Activated CD4-positive, alpha-beta memory T cell treated with anti-CD3 and anti-CD28 coated beads for 36 hours (primary cell): ENCODE measurements around the gene RAD51B. TPM values are rescaled to one million over a fixed set of nuclear protein-coding genes. Genes with fewer than 3 reads are reported as not detected.

Source experiments
- CTCF ChIA-PET: fragments of 350-600 bp; sonication (Branson Sonifier 250); formaldehyde crosslinking; loops from one replicate; lab custom pipeline; 2021; ENCODE audit warnings: antibody characterized with exemption, inconsistent platforms; lab: Charles Lee
- POLR2A ChIA-PET: fragments of 350-600 bp; sonication (Branson Sonifier 250); formaldehyde crosslinking; loops from one replicate; lab custom pipeline; 2021; ENCODE audit warnings: antibody characterized with exemption; lab: Charles Lee
- DNase-seq: peaks from one replicate; pipeline ENCODE4 v3.0.0-alpha.2; 2020
- H3K27ac Mint-ChIP-seq: one replicate; pipeline ENCODE4 v1.8.0; 2021; ENCODE audit warnings: mixed read lengths
- H3K27me3 Mint-ChIP-seq: one replicate; pipeline ENCODE4 v1.8.0; 2021; ENCODE audit warnings: mixed read lengths
- H3K36me3 Mint-ChIP-seq: one replicate; pipeline ENCODE4 v1.8.0; 2021; ENCODE audit warnings: mixed read lengths
- H3K4me1 Mint-ChIP-seq: one replicate; pipeline ENCODE4 v1.8.0; 2021; ENCODE audit warnings: low read depth, mixed read lengths
- H3K4me3 Mint-ChIP-seq: one replicate; pipeline ENCODE4 v1.8.0; 2021; ENCODE audit warnings: mild to moderate bottlenecking, mixed read lengths
- H3K9me3 Mint-ChIP-seq: one replicate; pipeline ENCODE4 v1.8.0; 2021; ENCODE audit warnings: mixed read lengths
- intact Hi-C: fragments of 100-400 bp; cut with micrococcal nuclease; formaldehyde crosslinking; loops from one replicate; pipeline ENCODE4 v1.15.1; 2023
- total RNA-seq, 2 experiments: library from RNA; stranded (reverse); gene quantifications; one replicate each; pipeline ENCODE4 v1.2.3, GENCODE V29; 2021

RAD51B gene
- total RNA-seq, 2 experiments from 2014 or later: 32.3 to 34.3 TPM

GRCh38 chr14:67911562-67911961 lies 92.0 kb downstream of the RAD51B start:
- intact Hi-C loops: no loop called here
- ChIA-PET CTCF (interaction anchor here (0.8 kb wide), 2 partner anchors 22 to 30 kb away, joined by 3 read pairs; no protein-coding TSS in a partner anchor), POLR2A (no interaction called here)
- H3K27ac Mint-ChIP-seq: no peak overlapping the region
- H3K9me3 Mint-ChIP-seq: no peaks in the 10 kb centered on the region
- no peaks in the 10 kb centered on the region for H3K36me3 Mint-ChIP-seq
- no peaks in the 10 kb centered on the region for H3K27me3 Mint-ChIP-seq
- no peak for DNase-seq
- H3K4me1 Mint-ChIP-seq: no peaks in the 10 kb centered on the region
- H3K4me3 Mint-ChIP-seq: no peak overlapping the region

- Mint-ChIP-seq H3K9me3 (no peaks in the 10 kb centered on the region), H3K4me3 (no peak overlapping the region), H3K27me3 (no peaks in the 10 kb centered on the region), H3K36me3 (no peaks in the 10 kb centered on the region), H3K27ac (no peak overlapping the region), H3K4me1 (no peaks in the 10 kb centered on the region)
- POLR2A ChIA-PET: no interaction called here
- intact Hi-C loops: no loop called here
- no peak for DNase-seq
- CTCF ChIA-PET: no interaction called here
These were observed 96.9 kb downstream of the RAD51B start for GRCh38 chr14:67916430-67916829.

GRCh38 chr14:67917006-67917405 lies 97.4 kb downstream of the RAD51B start:
- ChIA-PET POLR2A (no interaction called here), CTCF (no interaction called here)
- DNase-seq: no peak
- Mint-ChIP-seq H3K9me3 (no peaks in the 10 kb centered on the region), H3K27me3 (no peaks in the 10 kb centered on the region), H3K27ac (no peak overlapping the region), H3K4me1 (no peaks in the 10 kb centered on the region), H3K4me3 (no peak overlapping the region), H3K36me3 (no peaks in the 10 kb centered on the region)
- intact Hi-C loops: no loop called here

- no peaks in the 10 kb centered on the region for H3K9me3 Mint-ChIP-seq
- DNase-seq: no peak
- H3K27me3 Mint-ChIP-seq: no peaks in the 10 kb centered on the region
- intact Hi-C loops: no loop called here
- H3K36me3 Mint-ChIP-seq: no peaks in the 10 kb centered on the region
- no peaks in the 10 kb centered on the region for H3K4me1 Mint-ChIP-seq
- ChIA-PET CTCF (no interaction called here), POLR2A (no interaction called here)
- H3K4me3 Mint-ChIP-seq: no peak overlapping the region
- H3K27ac Mint-ChIP-seq: no peak overlapping the region
These were observed 99.3 kb downstream of the RAD51B start for GRCh38 chr14:67918838-67919237.

GRCh38 chr14:67919259-67920032 lies 99.9 kb downstream of the RAD51B start:
- no peak for DNase-seq
- intact Hi-C loops: no loop called here
- H3K9me3 Mint-ChIP-seq: no peaks in the 10 kb centered on the region
- POLR2A ChIA-PET: no interaction called here
- CTCF ChIA-PET: no interaction called here
- no peak overlapping the region for H3K27ac Mint-ChIP-seq
- no peaks in the 10 kb centered on the region for H3K4me1 Mint-ChIP-seq
- peaks cover 2% of the 10 kb centered on the region for H3K36me3 Mint-ChIP-seq
- no peak overlapping the region for H3K4me3 Mint-ChIP-seq
- no peaks in the 10 kb centered on the region for H3K27me3 Mint-ChIP-seq

- Mint-ChIP-seq H3K9me3 (peaks cover 24% of the 10 kb centered on the region), H3K36me3 (peaks cover 20% of the 10 kb centered on the region), H3K27me3 (no peaks in the 10 kb centered on the region), H3K4me3 (no peak overlapping the region), H3K4me1 (no peaks in the 10 kb centered on the region), H3K27ac (no peak overlapping the region)
- no peak for DNase-seq
- POLR2A ChIA-PET: no interaction called here
- CTCF ChIA-PET: no interaction called here
- intact Hi-C loops: no loop called here
These were observed 107.2 kb downstream of the RAD51B start for GRCh38 chr14:67926821-67927220.

GRCh38 chr14:67927244-67927643 lies 107.7 kb downstream of the RAD51B start:
- ChIA-PET POLR2A (no interaction called here), CTCF (interaction anchor here (0.6 kb wide), 1 partner anchor 212 kb away, joined by 3 read pairs; no protein-coding TSS in a partner anchor)
- Mint-ChIP-seq H3K27me3 (no peaks in the 10 kb centered on the region), H3K27ac (no peak overlapping the region), H3K36me3 (peaks cover 20% of the 10 kb centered on the region), H3K4me3 (no peak overlapping the region), H3K9me3 (peaks cover 24% of the 10 kb centered on the region), H3K4me1 (no peaks in the 10 kb centered on the region)
- intact Hi-C loops: no loop called here
- no peak for DNase-seq

- CTCF ChIA-PET: no interaction called here
- Mint-ChIP-seq H3K27ac (no peak overlapping the region), H3K4me1 (no peaks in the 10 kb centered on the region)
These were observed 108.8 kb downstream of the RAD51B start for GRCh38 chr14:67928375-67928774.

GRCh38 chr14:67932708-67933246 lies 113.2 kb downstream of the RAD51B start:
- intact Hi-C loops: no loop called here
- peaks cover 5% of the 10 kb centered on the region for H3K4me1 Mint-ChIP-seq
- DNase-seq: no peak
- H3K36me3 Mint-ChIP-seq: peaks cover 4% of the 10 kb centered on the region
- H3K9me3 Mint-ChIP-seq: peaks cover 20% of the 10 kb centered on the region
- POLR2A ChIA-PET: no interaction called here
- no peak overlapping the region for H3K27ac Mint-ChIP-seq
- no peaks in the 10 kb centered on the region for H3K27me3 Mint-ChIP-seq
- no peak overlapping the region for H3K4me3 Mint-ChIP-seq
- CTCF ChIA-PET: interaction anchor here (0.6 to 3.0 kb wide), 7 partner anchors 11 to 911 kb away, joined by 3 to 28 read pairs (median 8); no protein-coding TSS in a partner anchor

More at GRCh38 chr14:67928375-67928774, 108.8 kb downstream of the RAD51B start:
- H3K9me3 Mint-ChIP-seq: peaks cover 24% of the 10 kb centered on the region
- H3K36me3 Mint-ChIP-seq: peaks cover 20% of the 10 kb centered on the region
- H3K4me3 Mint-ChIP-seq: no peak overlapping the region
- POLR2A ChIA-PET: no interaction called here
- intact Hi-C loops: no loop called here
- no peak for DNase-seq
- H3K27me3 Mint-ChIP-seq: no peaks in the 10 kb centered on the region

GRCh38 chr14:67933266-67933665 lies 113.7 kb downstream of the RAD51B start:
- Mint-ChIP-seq H3K4me1 (peaks cover 5% of the 10 kb centered on the region), H3K27ac (no peak overlapping the region), H3K36me3 (peaks cover 4% of the 10 kb centered on the region), H3K9me3 (peaks cover 18% of the 10 kb centered on the region), H3K4me3 (no peak overlapping the region), H3K27me3 (no peaks in the 10 kb centered on the region)
- CTCF ChIA-PET: interaction anchor here (0.6 to 3.0 kb wide), 20 partner anchors 11 to 911 kb away, joined by 3 to 28 read pairs (median 4); no protein-coding TSS in a partner anchor
- no peak for DNase-seq
- intact Hi-C loops: no loop called here
- POLR2A ChIA-PET: no interaction called here

GRCh38 chr14:67934087-67934486 lies 114.5 kb downstream of the RAD51B start:
- H3K27me3 Mint-ChIP-seq: no peaks in the 10 kb centered on the region
- no peak overlapping the region for H3K27ac Mint-ChIP-seq
- DNase-seq: no peak
- ChIA-PET POLR2A (no interaction called here), CTCF (interaction anchor here (0.6 to 3.0 kb wide), 31 partner anchors 10 to 910 kb away, joined by 3 to 28 read pairs (median 4); no protein-coding TSS in a partner anchor)
- intact Hi-C loops: loop anchor here (2.0 kb wide), 1 partner anchor 883 kb away; no protein-coding TSS in a partner anchor
- peaks cover 5% of the 10 kb centered on the region for H3K4me1 Mint-ChIP-seq
- H3K4me3 Mint-ChIP-seq: no peak overlapping the region
- H3K9me3 Mint-ChIP-seq: peaks cover 18% of the 10 kb centered on the region
- H3K36me3 Mint-ChIP-seq: peaks cover 4% of the 10 kb centered on the region

- H3K4me1 Mint-ChIP-seq: peaks cover 5% of the 10 kb centered on the region
- ChIA-PET POLR2A (no interaction called here), CTCF (interaction anchor here (0.7 to 3.0 kb wide), 21 partner anchors 9 to 909 kb away, joined by 3 to 28 read pairs (median 5); no protein-coding TSS in a partner anchor)
- no peak for DNase-seq
- H3K27ac Mint-ChIP-seq: no peak overlapping the region
- peaks cover 11% of the 10 kb centered on the region for H3K9me3 Mint-ChIP-seq
- H3K36me3 Mint-ChIP-seq: peaks cover 3% of the 10 kb centered on the region
- H3K27me3 Mint-ChIP-seq: no peaks in the 10 kb centered on the region
- intact Hi-C loops: loop anchor here (2.0 kb wide), 1 partner anchor 882 kb away; no protein-coding TSS in a partner anchor
- no peak overlapping the region for H3K4me3 Mint-ChIP-seq
These were observed 115.3 kb downstream of the RAD51B start for GRCh38 chr14:67934862-67935261.
